HG03442 (cell line): ENCODE results near the gene SMIM41.

Source experiments
- ATAC-seq: cut with Tn5 transposase; IDR thresholded peaks from one replicate; pipeline ENCODE4 v1.9.1; 2021; ENCODE audit warnings: mild to moderate bottlenecking, moderate library complexity; ENCODE audit not compliant: unreplicated experiment

The SMIM41 gene

DNA sequence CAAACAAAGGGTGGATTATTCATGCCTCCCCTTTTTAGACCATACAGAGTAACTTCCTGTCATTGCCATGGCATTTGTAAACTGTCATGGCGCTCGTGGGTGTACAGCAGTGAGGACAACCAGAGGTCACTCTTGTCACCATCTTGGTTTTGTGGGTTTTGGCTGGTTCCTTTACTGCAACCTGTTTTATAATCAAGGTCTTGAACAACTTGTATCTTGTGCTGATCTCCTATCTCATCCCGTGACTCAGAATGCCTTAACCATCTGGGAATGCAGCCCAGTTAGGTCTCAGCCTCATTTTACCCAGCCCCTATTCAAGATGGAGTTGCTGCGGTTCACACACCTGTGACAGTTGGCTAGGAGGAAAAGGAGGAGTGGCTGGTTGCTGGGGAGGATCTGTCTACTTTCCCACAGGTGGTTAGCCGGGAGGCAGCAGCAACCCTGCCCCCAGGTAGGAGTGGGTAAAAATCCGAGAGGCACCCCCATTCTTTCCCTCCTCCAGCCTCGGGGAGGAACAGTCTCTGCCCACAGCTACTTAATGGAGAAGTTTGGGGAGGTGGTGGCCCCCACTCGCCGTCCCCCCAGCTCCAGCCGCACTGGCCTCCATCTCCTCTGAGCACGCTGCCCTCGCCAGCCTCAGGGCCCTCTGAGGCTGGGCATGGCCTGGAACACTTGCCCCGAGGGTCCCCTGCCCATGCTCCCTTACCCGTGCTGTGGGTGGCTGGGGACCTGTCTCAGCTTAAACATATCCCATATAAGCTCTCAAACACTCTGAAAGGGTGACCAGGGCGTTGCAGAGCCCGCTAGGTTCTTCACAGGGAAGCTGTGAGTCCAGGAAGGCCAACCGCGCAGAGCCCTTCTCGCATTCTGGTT, 41.7 kb downstream of the SMIM41 start:
- ATAC-seq, result no peak

DNA sequence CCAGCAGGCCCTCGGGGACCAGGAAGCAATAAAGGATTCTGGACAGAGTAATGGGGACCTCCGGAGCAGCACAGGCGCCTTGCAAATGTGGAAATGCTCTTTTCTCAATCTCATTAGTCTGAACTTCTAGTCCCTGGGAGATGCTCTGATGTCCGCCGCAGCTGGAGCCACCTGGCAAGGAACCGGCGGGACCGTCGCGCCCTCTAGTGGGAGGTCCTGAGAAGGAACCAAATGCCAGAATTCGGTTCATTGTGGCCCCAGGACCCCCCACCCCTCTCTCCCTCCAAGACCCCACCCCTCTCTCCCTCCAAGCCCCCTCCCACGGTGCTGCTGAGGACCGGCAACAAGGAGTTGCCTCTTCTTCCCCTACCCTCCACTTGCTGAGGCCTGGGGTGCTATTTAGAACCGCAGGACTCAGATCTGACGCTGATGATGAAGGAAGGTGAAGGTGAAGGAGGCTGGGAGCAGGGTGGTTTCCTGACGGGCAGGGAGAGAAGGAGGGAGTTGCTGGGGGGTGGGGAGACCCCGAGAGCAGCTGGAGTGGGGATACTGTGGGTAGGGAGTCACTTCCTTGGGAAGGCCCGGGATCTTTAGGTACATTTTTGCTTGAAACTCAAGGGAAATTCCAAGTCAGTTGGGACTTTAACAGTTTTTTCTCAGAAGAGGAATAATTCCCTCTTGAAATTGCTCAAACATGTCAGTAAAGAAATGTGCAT, 42.5 kb downstream of the SMIM41 start:
- ATAC-seq, result no peak

DNA sequence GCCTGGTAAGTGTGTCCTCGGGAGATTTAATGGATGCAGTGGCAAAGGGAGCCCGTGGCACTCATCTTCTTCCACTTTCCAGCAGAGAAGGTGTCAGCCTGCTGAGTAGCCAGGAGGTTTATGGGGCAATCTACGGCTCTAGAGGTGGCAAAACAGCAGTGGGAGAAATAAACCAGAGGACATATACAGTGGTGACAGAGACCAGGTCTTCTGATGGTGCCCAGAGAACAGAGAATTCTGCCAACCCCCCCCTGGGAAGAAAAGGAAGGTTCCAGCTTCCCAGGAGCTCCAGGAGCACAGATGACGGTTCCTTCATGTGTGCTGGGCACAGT, 43.0 kb downstream of the SMIM41 start:
- no peak for ATAC-seq

DNA sequence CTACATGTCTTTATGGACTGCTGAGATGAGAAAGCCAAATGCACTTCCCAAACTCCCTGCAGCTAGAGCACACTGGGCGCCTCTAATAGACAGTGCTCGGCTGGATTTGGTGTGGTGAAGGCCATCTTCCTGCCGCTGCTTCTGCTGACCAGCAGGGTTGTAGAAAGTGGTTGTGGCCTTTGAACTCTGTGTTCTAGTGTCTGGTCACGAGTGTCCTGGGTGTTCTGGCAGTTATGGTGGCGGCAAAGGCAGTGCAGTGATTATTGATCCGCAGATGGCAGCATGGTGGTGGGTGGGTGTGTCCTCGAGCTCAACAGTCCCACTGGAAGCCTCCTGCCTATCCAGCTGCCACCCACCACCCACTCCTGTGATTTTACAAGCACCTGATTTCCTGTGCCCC, 43.4 kb downstream of the SMIM41 start:
- no peak for ATAC-seq

DNA sequence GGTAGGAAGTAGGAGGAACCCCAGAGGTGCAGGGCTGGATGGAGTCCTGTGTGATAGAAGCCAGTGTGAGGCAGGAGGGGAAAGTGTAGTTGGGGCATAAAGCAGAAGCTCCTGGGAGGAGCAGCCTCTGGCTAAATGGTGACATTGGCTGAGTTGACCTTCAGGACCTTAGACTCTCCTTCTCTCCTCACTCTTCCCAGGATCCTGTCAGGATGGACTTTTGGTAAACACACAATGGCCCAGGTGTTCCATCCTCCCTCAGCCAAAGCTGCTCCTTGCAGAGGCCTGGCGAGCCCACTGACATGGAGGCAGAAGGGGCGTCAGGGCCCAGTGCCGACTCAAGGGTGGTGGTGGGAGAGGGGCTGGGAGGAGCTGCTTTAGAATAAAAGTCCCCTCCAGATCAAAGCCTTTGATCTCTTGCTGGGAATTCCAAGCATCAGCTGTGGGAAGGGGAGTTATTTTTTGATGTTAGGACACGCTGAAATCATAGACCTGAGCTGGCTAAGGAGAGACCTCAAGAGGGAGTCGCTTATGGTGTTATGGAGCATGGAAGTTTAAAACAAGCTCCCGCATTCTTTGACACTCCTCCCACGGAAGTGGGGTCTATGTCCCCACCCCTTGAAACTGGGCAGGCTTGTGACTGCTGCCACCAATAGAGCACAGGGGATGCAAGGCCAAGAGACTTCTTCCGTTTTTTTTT, 44.1 kb downstream of the SMIM41 start:
- ATAC-seq, result no peak

DNA sequence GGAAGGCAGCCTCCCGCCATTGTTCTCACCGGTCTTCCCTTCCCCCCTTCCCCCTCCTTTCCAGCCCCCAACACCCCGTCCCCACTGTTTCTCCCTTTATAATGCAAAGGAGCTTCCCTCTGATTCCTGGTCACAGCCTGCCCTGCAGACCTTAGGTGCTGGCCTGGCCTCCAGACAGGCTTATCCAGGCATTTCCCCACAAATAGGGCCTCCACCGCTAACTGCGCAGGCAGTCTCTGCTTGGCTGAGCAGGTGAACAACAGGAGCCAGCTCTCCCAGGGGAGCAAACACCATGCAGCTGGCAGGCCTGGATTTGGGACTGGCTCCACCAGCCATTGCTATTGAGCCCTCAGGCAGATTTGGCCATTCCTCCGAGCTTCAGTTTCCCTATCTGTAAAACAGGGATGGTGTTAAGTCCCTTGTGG, 46.0 kb downstream of the SMIM41 start:
- no peak for ATAC-seq

DNA sequence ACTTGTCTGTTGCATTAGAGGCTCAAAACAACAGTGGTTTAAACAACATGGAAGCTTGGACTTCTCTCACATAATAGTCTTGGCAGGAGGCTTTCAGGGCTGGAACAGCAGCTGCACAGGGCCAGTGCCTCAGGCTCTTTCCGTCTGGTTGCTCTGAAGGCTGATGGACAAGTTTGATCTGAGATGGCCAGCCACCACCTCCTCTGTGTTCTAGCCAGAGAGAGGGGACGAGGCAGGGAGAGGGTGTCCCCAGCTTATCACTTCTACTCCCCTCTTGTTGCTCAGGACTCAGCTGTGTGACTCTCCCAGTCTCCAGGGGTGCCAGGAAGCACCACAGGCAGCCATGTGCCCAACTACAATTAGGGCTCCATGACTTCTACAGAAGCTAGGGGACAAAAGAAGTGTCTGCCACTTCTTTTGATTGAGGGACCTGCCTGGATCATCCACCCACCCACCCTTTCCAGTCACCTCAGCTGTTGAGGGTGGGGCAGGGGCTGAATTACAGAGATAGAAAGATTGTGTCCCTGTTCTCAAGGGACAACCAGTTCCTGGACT, 46.6 kb downstream of the SMIM41 start:
- no peak for ATAC-seq

DNA sequence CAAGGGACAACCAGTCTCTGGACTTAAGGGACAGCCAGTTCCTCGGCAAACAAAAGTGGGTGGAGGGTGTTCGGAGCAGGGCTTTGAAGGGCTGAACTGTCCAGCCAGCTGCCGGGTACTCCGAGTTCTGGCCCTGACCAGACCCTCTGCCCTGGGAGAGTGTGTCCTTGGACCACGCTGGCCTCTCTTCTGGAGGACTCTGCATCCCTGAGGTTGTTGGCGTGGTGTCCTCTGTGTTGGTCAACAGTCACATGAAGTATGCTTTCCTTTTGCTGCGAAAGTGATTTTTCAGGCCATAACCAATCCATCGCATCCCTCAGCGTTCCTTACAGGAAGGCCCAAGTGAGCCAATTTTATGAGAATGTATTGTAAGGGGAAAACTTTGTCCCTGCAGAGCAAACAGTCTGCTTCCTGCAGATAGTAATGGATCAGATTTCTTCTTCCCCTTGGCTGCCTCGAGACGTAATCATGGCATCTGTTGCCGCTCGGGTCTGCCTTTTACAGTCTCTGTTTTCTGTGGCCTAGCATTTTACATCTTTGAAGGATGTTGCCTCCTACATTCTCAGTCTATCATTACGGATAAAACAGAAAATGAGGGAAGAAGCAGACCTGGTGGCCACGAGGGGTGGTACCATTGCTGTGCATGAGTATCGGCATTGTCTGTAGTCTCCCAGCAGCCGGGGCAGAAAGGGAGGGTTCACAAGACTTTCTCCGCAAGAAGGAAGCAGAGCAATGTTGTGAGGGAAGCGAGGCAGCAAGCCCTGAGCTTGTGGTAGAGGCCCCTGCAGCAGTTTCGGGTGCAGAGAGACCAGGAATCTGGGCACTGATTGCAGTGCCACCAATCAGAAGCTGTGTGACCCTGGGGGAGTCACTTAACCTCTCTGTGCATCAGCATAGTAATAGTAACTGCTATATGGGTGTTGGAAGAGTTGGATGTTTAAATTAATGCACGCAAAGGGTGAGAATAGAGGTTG, 47.4 kb downstream of the SMIM41 start:
- ATAC-seq, result no peak

DNA sequence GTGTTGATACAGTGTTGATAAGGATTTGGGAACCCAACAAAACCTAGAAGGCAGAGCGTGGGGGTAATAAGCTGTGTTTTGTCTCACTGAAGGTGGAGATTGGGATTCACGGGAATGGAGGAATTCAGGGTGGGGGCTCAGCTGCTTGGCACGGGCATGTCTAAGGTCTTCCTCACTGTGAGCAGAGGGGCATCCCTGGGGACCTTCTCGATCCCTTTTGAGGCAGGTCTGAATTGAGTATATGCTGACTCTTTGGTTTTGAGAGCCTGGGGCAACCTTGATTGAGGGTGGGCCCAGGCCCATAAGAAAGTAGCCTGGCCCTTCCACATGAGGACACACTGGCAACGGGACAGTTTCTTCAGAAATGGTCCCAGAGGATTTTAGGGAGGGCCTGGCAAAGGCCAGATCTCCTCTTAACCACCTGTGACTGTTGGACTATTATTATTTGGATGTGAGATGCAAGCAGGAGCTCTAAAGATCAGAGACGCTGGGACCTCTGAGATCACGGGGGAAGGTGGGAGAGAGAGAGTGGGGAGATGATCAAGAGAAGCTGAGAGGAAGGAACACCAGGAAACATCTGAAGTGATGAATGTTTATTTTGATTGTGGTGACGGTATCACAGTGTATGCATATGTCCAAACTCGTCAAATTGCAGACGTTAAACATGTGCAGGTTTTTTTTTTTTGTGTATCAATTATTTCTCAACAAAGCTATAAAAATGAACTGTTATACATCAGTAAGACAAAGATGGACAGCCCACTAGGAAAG, 48.4 kb downstream of the SMIM41 start:
- no peak for ATAC-seq

DNA sequence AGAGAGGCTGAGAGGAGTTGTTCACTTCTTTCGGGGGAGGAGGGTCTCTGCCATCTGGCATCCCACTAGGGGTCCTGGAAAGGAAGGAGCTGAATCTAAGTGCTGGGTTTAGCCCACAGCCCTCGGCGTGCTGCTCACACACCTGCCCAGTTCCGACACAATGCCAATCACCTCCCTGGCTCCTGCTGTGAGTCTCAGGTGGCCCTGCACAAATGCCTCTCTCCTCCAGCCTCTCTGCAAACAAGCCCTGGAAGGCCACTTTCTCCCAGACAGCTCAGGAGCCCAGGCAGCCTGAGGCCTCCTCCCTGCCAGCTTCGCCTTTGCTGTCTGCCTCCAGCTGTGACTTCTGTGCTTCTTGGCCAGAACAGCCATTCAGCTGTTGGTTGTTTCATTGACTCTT, 51.2 kb downstream of the SMIM41 start:
- ATAC-seq, result no peak

DNA sequence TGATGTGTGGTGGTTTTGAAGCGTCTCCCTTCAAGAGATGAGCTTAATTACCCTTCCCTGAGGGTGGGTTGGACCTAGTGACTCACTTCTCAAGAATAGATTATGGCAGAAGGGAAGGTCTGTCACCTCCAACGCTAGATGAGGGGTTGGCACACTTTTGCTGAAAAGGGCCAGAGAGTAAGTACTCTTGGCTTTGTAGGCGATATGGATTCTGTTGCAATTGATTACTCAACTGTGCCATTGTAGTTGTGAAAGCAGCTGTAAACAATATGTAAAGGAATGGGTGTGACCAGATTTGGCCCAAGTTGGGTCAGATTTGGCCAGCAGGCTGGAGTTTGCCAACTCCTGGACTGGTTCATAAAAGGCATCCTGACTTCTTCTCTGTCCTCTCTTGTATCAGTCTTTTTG, 53.3 kb downstream of the SMIM41 start:
- ATAC-seq, result no peak

DNA sequence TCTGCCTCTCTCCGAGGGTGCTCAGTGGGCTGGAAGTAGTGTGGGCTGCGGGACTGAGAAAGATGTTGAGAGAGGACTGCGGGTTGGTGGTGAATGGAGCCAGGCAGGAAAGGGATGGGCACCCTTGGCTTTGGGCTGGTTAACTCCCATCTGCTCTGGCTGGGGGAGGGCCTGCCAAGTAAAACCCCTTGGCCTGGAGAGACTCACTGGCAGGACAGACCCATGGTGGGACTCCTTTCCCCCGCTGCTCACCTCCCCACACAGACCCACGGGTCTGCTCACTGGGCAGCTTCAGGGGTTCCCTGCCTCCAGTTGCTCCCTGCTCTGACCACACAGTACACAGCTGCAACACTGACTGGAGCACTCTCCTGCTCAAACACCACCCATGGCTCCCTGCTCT, 58.2 kb downstream of the SMIM41 start:
- no peak for ATAC-seq

DNA sequence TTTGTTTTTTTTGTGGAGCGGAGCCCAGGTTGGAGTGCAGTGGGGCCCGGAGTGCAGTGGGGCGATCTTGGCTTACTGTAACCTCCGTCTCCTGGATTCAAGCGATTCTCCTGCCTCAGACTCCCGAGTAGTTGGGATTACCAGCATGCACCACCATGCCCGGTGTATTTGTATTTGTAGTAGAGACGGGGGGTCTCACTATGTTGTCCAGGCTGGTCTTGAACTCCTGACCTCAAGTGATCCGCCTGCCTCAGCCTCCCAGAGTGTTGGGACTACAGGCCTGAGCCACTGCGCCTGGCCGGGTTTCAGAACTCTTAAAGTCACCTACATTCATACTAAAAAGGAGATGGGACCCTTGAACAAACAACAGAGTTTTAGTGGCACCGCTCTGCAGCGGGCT, 59.6 kb downstream of the SMIM41 start:
- no peak for ATAC-seq

DNA sequence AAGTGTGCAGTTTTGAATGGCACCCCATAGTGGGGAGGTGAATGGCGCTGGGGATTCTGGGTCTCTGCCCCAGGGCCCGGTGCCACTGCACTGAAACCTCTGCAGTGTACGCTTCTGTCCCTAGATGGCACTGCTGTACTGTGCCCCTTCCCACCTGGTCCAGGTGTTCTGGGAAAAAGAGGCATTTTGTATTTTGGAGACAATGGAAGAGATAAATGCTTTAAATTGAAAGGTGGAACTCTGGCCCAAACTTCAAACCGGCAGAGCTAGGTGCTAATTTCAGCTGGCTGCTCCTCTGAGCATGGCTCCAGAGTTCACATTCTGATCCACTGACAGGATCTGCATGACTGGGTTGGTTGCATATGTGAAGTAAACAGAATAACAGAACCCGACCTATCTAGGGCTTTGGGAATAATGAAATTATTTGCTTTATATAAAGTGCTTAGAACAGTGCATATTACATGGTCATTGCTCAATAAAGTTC, 60.1 kb downstream of the SMIM41 start:
- no peak for ATAC-seq

DNA sequence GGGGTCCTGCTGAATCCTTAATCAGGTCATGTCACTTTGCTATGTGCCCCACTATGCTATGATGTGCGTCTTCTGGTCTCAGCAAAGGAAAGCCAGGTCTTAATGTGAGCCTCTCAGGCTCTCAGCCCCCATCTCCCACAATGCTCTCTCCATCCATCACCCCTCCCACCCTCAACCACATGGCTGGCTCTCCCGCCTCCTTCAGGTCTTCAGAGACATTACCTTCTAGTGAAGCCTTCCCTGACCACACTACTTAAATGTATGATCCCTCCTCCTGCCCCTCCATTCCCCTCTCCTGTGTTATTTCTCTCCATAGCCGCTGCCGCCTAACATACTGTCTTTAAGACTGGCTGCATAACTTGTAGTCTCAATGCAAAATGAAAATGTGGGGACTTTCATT, 61.8 kb downstream of the SMIM41 start:
- no peak for ATAC-seq

DNA sequence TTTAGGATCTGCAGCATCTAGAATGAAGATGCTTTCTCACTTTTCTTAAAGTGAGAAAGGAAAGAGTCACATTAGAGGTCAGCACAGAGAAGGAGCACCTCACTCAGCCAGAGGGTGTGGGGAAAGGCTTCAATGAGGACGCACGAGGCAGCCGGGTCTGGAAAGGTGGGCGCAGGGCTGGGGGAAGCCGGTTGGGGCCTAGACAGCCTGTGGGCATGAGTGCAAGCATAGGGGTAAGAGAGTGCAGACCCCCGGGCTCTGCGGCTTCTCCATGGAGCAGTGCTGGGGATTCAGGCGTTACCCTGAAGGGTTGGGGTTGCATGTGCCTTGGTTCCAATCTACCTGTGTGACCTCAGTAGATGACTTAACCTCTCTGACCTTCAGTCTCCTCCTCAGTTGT, 62.4 kb downstream of the SMIM41 start:
- ATAC-seq, result no peak

DNA sequence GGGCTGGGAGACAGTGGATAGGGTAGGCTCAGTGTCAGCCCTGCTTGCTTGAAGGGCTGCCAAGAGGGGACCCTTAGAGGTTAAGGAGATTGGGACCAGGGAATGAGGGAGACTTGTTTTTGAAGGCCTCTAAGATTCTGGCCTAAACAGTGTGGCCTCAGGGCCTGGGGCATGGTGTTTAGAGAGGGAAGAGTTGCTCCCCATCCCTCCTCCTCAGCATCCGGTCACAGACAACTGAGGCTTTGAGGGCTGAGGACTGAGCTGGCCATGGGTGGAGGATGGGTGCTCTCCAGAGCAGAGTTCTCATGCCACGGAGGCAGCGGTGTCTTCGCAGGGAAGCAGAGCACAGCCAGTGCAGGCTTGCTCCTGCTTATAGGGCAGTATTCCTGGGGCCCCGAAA, 62.9 kb downstream of the SMIM41 start:
- no peak for ATAC-seq

DNA sequence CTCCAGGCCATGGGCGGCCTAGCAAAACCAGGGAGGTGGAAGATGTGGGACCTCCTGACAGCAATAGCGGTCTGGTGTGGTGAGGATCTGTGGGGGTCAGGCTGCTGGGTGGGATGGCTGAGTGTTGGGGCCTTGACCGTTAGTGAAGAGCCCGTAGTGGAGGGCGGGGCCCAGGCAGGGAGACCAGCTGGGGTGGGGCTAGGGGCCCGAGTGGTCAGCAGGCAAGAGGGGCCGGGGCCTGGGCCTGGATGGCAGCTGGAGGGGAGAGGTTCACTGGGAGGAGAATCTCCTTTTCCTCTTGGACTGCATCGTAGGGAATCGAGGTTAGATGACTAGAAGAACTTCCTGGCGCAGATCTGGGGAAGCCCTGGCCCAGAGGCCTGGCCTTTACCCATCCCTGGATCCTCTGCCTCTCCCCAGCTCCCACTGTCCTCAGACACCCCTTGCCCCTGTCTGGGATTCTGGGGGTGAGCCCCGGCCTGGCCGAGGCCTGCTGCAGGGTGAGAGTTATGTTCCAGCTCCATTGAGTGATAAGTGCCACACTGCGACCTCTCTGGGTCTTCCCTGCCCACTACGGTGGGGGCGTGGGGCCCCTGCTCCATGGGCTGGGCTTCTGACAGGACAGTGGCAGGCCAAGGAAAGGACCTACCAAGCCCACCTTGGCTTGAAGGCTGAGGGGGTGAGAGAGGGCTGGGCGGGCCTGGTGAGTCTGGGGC, 65.2 kb downstream of the SMIM41 start:
- ATAC-seq, result no peak
